Progenitor cell of endocrine pancreas (in vitro differentiated cells): Measurements from ENCODE around the gene TANGO6. TPM values are rescaled to one million over a fixed set of nuclear protein-coding genes. Genes with fewer than 3 reads are reported as not detected.

Source experiments
- DNase-seq: peaks from one replicate; pipeline ENCODE4 v3.0.0; 2021; ENCODE audit warnings: low spot score; ENCODE audit not compliant: unreplicated experiment
- H3K27ac Mint-ChIP-seq: 2 replicates; pipeline ENCODE4 v1.8.0; 2021; ENCODE audit warnings: mild to moderate bottlenecking, moderate library complexity, mixed read lengths
- H3K27me3 Mint-ChIP-seq: 2 replicates; pipeline ENCODE4 v1.8.0; 2021; ENCODE audit warnings: mixed read lengths
- H3K36me3 Mint-ChIP-seq: 2 replicates; pipeline ENCODE4 v1.8.0; 2022; ENCODE audit warnings: mixed read lengths; ENCODE audit not compliant: insufficient read depth
- H3K4me1 Mint-ChIP-seq: 2 replicates; pipeline ENCODE4 v1.8.0; 2021; ENCODE audit warnings: low read depth, mixed read lengths
- H3K4me3 Mint-ChIP-seq: 2 replicates; pipeline ENCODE4 v1.8.0; 2021; ENCODE audit warnings: low read depth, mild to moderate bottlenecking, moderate library complexity, mixed read lengths
- H3K9me3 Mint-ChIP-seq: 2 replicates; pipeline ENCODE4 v1.8.0; 2021; ENCODE audit warnings: low read depth, mixed read lengths
- CTCF ChIP-seq: fragments of 200-600 bp; sonication (generic); IDR thresholded peaks from one replicate; pipeline ENCODE4 v1.5.0; 2021; ENCODE audit warnings: antibody characterized with exemption, mild to moderate bottlenecking; ENCODE audit not compliant: unreplicated experiment
- total RNA-seq: library from RNA; stranded (reverse); gene quantifications from 2 replicates; pipeline ENCODE4 v1.2.1, GENCODE V29; 2021

The TANGO6 gene
- total RNA-seq, 1 donor from 2014 or later: 14.8 TPM

- Mint-ChIP-seq H3K36me3 (peaks cover 17% of the 10 kb centered on the region), H3K4me3 (no peak overlapping the region), H3K27ac (no peak overlapping the region), H3K4me1 (no peaks in the 10 kb centered on the region), H3K9me3 (peaks cover 24% of the 10 kb centered on the region), H3K27me3 (no peaks in the 10 kb centered on the region)
- TF ChIP-seq CTCF: no peak
- DNase-seq: no peak
Observed at GRCh38 chr16:69005641-69006355, 162.5 kb downstream of the TANGO6 start.

DNA sequence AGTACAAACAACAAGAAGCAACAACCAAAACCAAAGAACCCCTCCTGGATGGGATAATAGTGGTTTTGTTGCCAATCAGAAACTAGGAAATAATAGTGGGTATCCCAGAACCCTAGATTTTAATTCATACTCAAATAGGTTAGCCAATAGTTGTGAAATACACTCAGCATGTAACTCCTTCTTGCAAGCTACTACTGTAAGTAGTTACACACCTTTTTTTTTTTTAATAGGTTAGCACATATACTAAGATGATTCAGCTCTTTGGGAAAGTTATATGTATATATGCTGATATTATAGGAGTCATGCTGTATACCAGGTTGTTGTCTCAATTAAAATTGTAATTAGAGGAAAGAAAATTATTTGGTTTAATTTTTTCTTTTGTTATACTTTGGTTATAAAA lies 169.6 kb downstream of the TANGO6 start:
- TF ChIP-seq CTCF: no peak
- DNase-seq: no peak
- H3K4me1 Mint-ChIP-seq: no peaks in the 10 kb centered on the region
- H3K27ac Mint-ChIP-seq: no peak overlapping the region
- H3K9me3 Mint-ChIP-seq: no peaks in the 10 kb centered on the region
- peaks cover 3% of the 10 kb centered on the region for H3K36me3 Mint-ChIP-seq
- no peaks in the 10 kb centered on the region for H3K27me3 Mint-ChIP-seq
- no peak overlapping the region for H3K4me3 Mint-ChIP-seq

DNA sequence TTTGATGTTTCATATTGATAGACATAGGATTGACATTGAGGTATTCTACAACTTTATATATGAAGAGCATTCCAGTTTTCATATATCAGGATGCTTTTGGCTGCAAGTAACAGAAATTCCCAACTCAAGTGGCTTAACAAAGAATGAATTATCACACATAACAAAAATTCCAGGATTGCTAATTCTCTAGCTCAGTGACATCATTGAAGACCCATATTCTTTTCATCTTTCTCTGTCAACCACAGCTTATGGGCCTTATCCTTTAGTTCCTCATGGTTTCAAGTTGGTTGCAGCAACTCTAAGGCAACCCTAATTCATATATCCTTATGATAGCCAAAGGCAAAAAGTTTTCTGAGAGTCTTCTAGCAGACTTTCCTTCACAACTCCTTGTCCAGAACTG lies 170.7 kb downstream of the TANGO6 start:
- Mint-ChIP-seq H3K4me1 (no peaks in the 10 kb centered on the region), H3K27me3 (no peaks in the 10 kb centered on the region), H3K4me3 (no peak overlapping the region), H3K36me3 (peaks cover 2% of the 10 kb centered on the region), H3K9me3 (no peaks in the 10 kb centered on the region), H3K27ac (peak overlapping the region; percentile 52)
- TF ChIP-seq CTCF: no peak
- no peak for DNase-seq

DNA sequence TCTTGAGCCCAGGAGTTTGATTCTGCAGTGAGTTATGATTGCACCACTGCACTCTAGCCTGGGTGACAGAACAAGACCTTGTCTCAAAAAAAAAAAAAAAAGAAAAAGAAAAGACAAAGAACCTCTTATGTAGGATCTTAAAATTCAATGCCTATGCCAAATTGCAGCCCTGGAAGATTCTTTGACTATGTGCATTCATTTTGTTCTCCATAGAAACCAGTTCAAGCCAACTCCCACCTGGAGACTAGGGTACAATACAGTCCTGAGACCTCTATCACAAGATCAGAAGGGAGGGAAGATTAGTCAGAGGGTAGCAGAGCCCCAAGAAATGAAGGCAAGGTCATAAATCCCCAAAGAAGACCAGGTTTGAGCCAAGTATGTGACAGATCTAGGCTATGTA lies 171.5 kb downstream of the TANGO6 start:
- H3K36me3 Mint-ChIP-seq: peaks cover 2% of the 10 kb centered on the region
- H3K4me3 Mint-ChIP-seq: no peak overlapping the region
- no peaks in the 10 kb centered on the region for H3K27me3 Mint-ChIP-seq
- no peaks in the 10 kb centered on the region for H3K9me3 Mint-ChIP-seq
- no peaks in the 10 kb centered on the region for H3K4me1 Mint-ChIP-seq
- no peak for TF ChIP-seq CTCF
- no peak for DNase-seq
- H3K27ac Mint-ChIP-seq: no peak overlapping the region

GRCh38 chr16:69017036-69017783 lies 173.9 kb downstream of the TANGO6 start:
- Mint-ChIP-seq H3K36me3 (peaks cover 3% of the 10 kb centered on the region), H3K27ac (no peak overlapping the region), H3K4me3 (no peak overlapping the region), H3K27me3 (no peaks in the 10 kb centered on the region), H3K9me3 (no peaks in the 10 kb centered on the region), H3K4me1 (no peaks in the 10 kb centered on the region)
- TF ChIP-seq CTCF: no peak
- DNase-seq: no peak
